NCI-H1048 (cell line): ENCODE measurements around the gene CCDC74A.
"Not testable (repeated sequence)": the region's sequence is repeated elsewhere in the genome, so short reads cannot be mapped to it uniquely, and the experiment has no call there.

Experiments
- DNase-seq: peaks from one replicate; lab custom pipeline; 2025; lab: John Stamatoyannopoulos, UW

Gene CCDC74A

DNA sequence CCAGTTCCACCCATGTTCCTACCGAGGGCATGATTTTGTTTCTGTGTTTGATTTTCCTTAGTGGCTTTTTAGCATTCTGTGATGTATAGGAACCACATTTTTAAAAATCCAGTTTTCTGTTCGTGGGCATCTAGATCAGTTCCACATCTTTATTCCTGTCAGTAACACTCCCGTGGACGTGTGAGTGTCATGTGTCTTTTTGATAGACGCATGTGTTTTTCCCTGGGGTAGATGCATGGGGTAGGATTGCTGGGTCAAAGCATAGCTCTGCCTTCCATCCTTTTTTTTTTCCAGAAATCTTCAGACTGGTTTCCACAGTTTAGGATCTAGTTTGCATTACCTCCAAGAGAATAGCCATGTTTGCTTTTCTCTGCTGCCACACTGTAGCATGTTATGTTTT lies 38.7 kb downstream of the CCDC74A start:
- DNase-seq, result no peak

DNA sequence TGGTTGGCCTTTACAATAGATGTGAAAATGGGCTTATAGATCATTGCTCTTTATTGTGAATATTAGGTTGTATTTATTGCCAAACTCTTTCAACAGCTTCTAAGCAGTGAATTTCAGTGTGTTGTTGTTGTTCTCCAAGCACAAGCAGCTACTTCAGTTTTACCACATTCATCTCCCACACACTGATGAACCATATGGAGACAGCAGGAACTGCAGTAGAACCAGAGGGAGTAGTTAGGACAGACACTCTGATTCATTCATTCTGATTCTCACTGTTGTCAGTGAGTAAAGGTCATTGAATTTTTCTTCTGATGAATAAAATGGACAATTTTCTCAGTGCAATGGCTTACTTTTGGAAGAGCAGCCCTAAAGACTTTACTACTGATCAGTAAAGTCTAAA lies 40.2 kb downstream of the CCDC74A start:
- no peak for DNase-seq

DNA sequence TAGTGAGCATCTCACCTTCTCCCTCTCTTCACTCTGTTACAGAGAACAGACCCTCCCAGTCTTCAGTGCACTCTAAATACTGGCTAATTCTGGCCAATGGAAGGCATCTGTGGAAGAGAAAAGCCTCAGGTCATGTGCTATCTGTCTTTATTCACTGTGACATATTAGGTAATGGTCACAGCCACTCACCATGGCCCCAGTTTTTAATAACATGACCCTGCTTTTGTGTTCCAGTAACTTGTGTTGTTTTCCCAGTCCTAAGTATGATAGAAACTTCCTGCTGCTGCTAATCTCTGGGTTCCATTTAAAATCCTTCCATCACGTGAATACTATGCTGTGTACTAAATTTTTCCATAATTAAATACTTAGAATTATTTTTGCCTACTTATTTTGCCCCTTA lies 40.7 kb downstream of the CCDC74A start:
- DNase-seq, result not testable (repeated sequence)

DNA sequence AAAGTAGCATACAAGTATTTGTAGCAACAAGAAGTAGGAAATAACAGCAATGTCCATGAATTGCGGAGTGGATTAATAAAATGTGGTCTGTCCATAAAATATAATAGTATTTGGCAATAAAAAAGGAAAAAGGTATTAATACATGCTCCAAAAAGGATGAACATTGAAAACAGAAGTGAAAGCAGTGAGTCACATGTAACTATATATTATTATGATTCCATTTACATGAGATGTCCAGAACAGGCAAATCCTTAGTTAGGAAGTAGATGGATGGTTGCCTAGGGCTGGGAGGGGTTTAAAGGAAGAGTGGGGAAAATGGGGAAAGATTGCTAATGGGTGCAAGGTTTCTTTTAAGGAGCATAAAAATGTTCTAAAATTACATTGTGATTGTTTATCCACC lies 44.5 kb downstream of the CCDC74A start:
- no peak for DNase-seq

DNA sequence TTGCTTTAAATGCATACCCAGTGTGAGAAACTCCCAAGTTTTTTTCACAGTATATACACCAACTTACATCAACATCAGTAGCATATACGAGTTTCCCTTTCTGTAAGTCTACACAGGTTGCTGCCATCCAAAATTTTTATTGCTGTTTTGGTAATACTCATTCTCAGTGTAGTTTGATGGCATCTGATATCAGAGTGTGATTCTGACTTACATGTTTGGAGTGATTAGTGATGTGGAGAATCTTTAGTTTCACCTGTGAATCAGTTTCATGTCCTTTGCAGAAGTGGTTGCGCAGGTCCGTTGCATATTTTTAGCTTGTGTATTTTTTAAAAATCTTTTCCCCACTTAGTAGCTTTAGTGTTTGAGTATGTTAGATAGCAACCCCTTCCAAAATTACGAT lies 50.1 kb downstream of the CCDC74A start:
- no peak for DNase-seq

DNA sequence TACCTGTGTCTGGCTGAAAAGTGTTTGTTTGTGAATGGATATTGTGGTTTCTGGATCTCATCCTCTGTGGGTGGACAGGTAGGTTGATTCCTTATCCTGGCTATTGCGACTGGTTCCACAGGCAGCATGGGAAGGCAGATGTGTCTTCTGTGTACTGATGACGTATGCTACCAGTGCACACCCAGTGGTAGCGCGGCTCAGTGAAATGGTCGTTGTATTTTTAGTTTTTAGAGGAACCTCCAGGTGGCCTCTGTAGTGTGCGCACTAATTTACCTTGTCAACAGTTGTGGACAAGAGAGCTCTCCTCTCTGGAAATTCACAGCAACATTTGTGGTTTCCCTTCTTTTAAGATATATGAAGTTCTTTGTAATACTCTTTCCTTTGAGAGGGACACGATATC lies 52.5 kb downstream of the CCDC74A start:
- no peak for DNase-seq
